Keratinocyte (primary cell): ENCODE data around the gene MYL12A. TPM values are rescaled to one million over a fixed set of nuclear protein-coding genes. Genes with fewer than 3 reads are reported as not detected.

ENCODE experiments used
- DNase-seq: peaks from one replicate; pipeline ENCODE4 v3.0.0-alpha.2; 2011; ENCODE audit warnings: low read depth, missing footprints, low spot score
- FAIRE-seq: peaks from 2 replicates; lab custom pipeline; 2011; peaks lifted over from hg19 to GRCh38; lab: Jason Lieb, UNC
- H2AFZ ChIP-seq: 2 replicates; pipeline ENCODE4 v1.6.0; 2012; ENCODE audit warnings: low read length, control low read depth, inconsistent platforms; ENCODE audit not compliant: control insufficient read depth
- H3K27ac ChIP-seq: 2 replicates; pipeline ENCODE4 v1.5.1; 2011; ENCODE audit warnings: low read length; ENCODE audit not compliant: control insufficient read depth, insufficient read depth
- H3K27me3 ChIP-seq: 3 replicates; pipeline ENCODE4 v1.6.0; 2011; ENCODE audit warnings: low read length; ENCODE audit not compliant: control insufficient read depth, insufficient read depth; ENCODE audit errors: extremely low read depth
- H3K36me3 ChIP-seq, 2 experiments: 2 replicates in 1 of 2; 3 replicates in 1 of 2; pipeline ENCODE4 v1.5.1; 2011; ENCODE audit warnings: low read length in 2 of 2, mild to moderate bottlenecking in 1 of 2; ENCODE audit not compliant: control insufficient read depth in 2 of 2, insufficient read depth in 2 of 2; ENCODE audit errors: extremely low read depth in 1 of 2
- H3K4me1 ChIP-seq: 3 replicates; pipeline ENCODE4 v1.5.1; 2011; ENCODE audit warnings: low read length; ENCODE audit not compliant: control insufficient read depth, insufficient read depth; ENCODE audit errors: extremely low read depth
- H3K4me2 ChIP-seq: 3 replicates; pipeline ENCODE4 v1.6.0; 2011; ENCODE audit warnings: low read depth, low read length; ENCODE audit not compliant: control insufficient read depth, insufficient read depth; ENCODE audit errors: extremely low read depth
- H3K4me3 ChIP-seq, 3 experiments: fragments of 200-600 bp in 1 of 3; sonication (generic) in 1 of 3; 2 replicates in 2 of 3; 3 replicates in 1 of 3; pipeline ENCODE4 v1.5.1; 2011 to 2016; ENCODE audit warnings: low read length in 3 of 3, mild to moderate bottlenecking in 3 of 3, control low read depth in 2 of 3, inconsistent platforms in 1 of 3, low read depth in 1 of 3, mixed read lengths in 1 of 3, mixed run types in 1 of 3, moderate library complexity in 1 of 3; ENCODE audit not compliant: control insufficient read depth in 2 of 3, insufficient read depth in 2 of 3; ENCODE audit errors: extremely low read depth in 1 of 3
- H3K79me2 ChIP-seq: 2 replicates; pipeline ENCODE4 v1.6.0; 2012; ENCODE audit warnings: low read length; ENCODE audit not compliant: control insufficient read depth, insufficient read depth
- H3K9ac ChIP-seq: 3 replicates; pipeline ENCODE4 v1.6.0; 2011; ENCODE audit warnings: low read length; ENCODE audit not compliant: control insufficient read depth, insufficient read depth; ENCODE audit errors: extremely low read depth
- H3K9me1 ChIP-seq: 3 replicates; pipeline ENCODE4 v1.6.0; 2011; ENCODE audit warnings: low read length; ENCODE audit not compliant: control insufficient read depth, insufficient read depth; ENCODE audit errors: extremely low read depth
- H3K9me3 ChIP-seq: 2 replicates; pipeline ENCODE4 v1.5.1; 2012; ENCODE audit warnings: low read depth, low read length; ENCODE audit not compliant: control insufficient read depth
- H4K20me1 ChIP-seq: 3 replicates; pipeline ENCODE4 v1.6.0; 2011; ENCODE audit warnings: low read length; ENCODE audit not compliant: control insufficient read depth, insufficient read depth; ENCODE audit errors: extremely low read depth
- CTCF ChIP-seq, 3 experiments: IDR thresholded peaks in 1 of 3; conservative IDR thresholded peaks in 1 of 3; optimal IDR thresholded peaks in 1 of 3; 2 replicates in 2 of 3; 3 replicates in 1 of 3; pipeline versions ENCODE3 to v1.5.1; 2011; ENCODE audit warnings: low read length in 3 of 3, mild to moderate bottlenecking in 3 of 3, moderate library complexity in 2 of 3, control low read depth in 1 of 3, inconsistent platforms in 1 of 3; ENCODE audit not compliant: insufficient read depth in 2 of 3; ENCODE audit errors: extremely low read depth in 1 of 3
- EZH2 ChIP-seq: IDR thresholded peaks from one replicate; pipeline ENCODE4 v1.6.1; 2012; ENCODE audit warnings: inconsistent platforms, mild to moderate bottlenecking, low read length, moderate library complexity
- dilution Hi-C: fragments of 300-500 bp; cut with MboI; formaldehyde crosslinking; loops from one replicate; pipeline ENCODE4 v1.7.0; 2020; ENCODE audit warnings: low sequenced_read_pairs; ENCODE audit not compliant: extremely low pct_ligation_motif_present
- polyA plus RNA-seq, 5 experiments: library from polyadenylated mRNA; depleted of rRNA in 3 of 5; stranded (reverse) in 3 of 5; stranded (forward) in 1 of 5; unstranded in 1 of 5; fragments of >200 nt; gene quantifications; 1 replicate in 1 of 5; 2 replicates in 3 of 5; 3 replicates in 1 of 5; pipeline versions ENCODE4 v1.2.1 to v1.2.3, GENCODE V29; 2011 to 2012; ENCODE audit warnings: missing spikeins in 2 of 5, low read depth in 1 of 5, low replicate concordance in 1 of 5

Gene MYL12A
- polyA plus RNA-seq, 1 donor (not counting 4 experiments of a cell fraction or from before 2014, with no cell fraction given), result 759 TPM

GRCh38 chr18:3211236-3211992 is 36.2 kb upstream of the MYL12A start:
- H3K27ac ChIP-seq, result no peak overlapping the region

DNA sequence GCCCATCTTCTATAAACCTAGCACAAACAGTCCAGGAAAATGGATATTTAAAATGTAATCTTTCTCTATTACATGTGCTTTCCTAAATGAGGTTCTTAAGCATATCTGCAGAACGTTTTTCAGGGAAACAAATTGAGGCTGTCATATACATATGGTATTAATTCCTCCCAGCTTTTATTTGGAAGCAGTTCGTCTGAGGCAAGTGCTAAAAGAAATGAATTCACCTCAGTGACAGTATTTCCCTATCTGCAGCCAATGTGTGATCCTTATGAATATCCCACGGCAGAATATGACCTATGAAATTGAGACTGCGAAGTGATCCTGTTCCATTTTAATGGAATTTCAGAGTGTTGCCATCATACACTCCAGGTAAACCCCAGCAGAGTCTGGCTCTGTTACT is 34.9 kb upstream of the MYL12A start:
- H3K9me3 ChIP-seq, result no peaks in the 10 kb centered on the region
- no peak for FAIRE-seq
- H3K27me3 ChIP-seq, result no peaks in the 10 kb centered on the region
- H3K4me3 ChIP-seq, result no peak overlapping the region
- peaks cover 4% of the 10 kb centered on the region for H3K4me1 ChIP-seq
- no peak overlapping the region for H3K4me2 ChIP-seq
- no peak for DNase-seq
- H2AFZ ChIP-seq, result no peak overlapping the region
- H3K79me2 ChIP-seq, result no peaks in the 10 kb centered on the region
- H3K9me1 ChIP-seq, result no peaks in the 10 kb centered on the region
- no peaks in the 10 kb centered on the region for H4K20me1 ChIP-seq
- TF ChIP-seq EZH2, result no peak
- no peak for TF ChIP-seq CTCF (optimal IDR thresholded peaks at IDR 0.05 in 1 of 3, IDR thresholded peaks at IDR 0.05 in 1 of 3, conservative IDR thresholded peaks at IDR 0.05 in 1 of 3; ENCODE audit: extremely low read depth in 1 of 3, insufficient read depth in 2 of 3, low read length in 3 of 3)
- no peak overlapping the region for H3K9ac ChIP-seq
- no peak overlapping the region for H3K27ac ChIP-seq
- H3K36me3 ChIP-seq, result no peaks in the 10 kb centered on the region
- dilution Hi-C loops, result no loop called here

More at GRCh38 chr18:3211236-3211992, 36.2 kb upstream of the MYL12A start:
- no peak for TF ChIP-seq CTCF (optimal IDR thresholded peaks at IDR 0.05 in 1 of 3, IDR thresholded peaks at IDR 0.05 in 1 of 3, conservative IDR thresholded peaks at IDR 0.05 in 1 of 3; ENCODE audit: extremely low read depth in 1 of 3, insufficient read depth in 2 of 3, low read length in 3 of 3)
- dilution Hi-C loops, result no loop called here
- Histone ChIP-seq H3K9ac (no peak overlapping the region), H4K20me1 (no peaks in the 10 kb centered on the region), H3K27me3 (no peaks in the 10 kb centered on the region), H3K79me2 (no peaks in the 10 kb centered on the region), H3K36me3 (no peaks in the 10 kb centered on the region), H3K4me1 (peaks cover 6% of the 10 kb centered on the region), H3K9me1 (no peaks in the 10 kb centered on the region), H3K9me3 (no peaks in the 10 kb centered on the region), H3K4me2 (no peak overlapping the region), H3K4me3 (no peak overlapping the region), H2AFZ (no peak overlapping the region)
- no peak for FAIRE-seq
- no peak for DNase-seq
